OCI-LY7 (cell line): ENCODE results near the gene RAB44. TPM values are rescaled to one million over a fixed set of nuclear protein-coding genes. Genes with fewer than 3 reads are reported as not detected.
"Not testable (repeated sequence)": the region's sequence is repeated elsewhere in the genome, so short reads cannot be mapped to it uniquely, and the experiment has no call there.

Source experiments
- BruUV-seq: library from RNA; stranded (reverse); fragments of 400-500 nt; replicated peaks from 2 replicates; lab custom pipeline; 2021; lab: Mats Ljungman, UMichigan
- CTCF ChIA-PET: fragments of 300-600 bp; sonication (Branson Sonifier 250); formaldehyde crosslinking; loops from one replicate; lab custom pipeline; 2022; ENCODE audit warnings: antibody characterized with exemption; ENCODE audit not compliant: unreplicated experiment; lab: Charles Lee
- POLR2A ChIA-PET: fragments of 300-600 bp; sonication (Branson Sonifier 250); formaldehyde crosslinking; loops from one replicate; lab custom pipeline; 2022; ENCODE audit warnings: antibody characterized with exemption; lab: Charles Lee
- DNase-seq: peaks from one replicate; pipeline ENCODE4 v3.0.0-alpha.2; 2015; ENCODE audit warnings: low spot score
- H2AFZ ChIP-seq: fragments of 200-600 bp; sonication (generic), shearing (Covaris generic); 2 replicates; pipeline ENCODE4 v1.6.1; 2014; ENCODE audit warnings: mild to moderate bottlenecking, antibody characterized with exemption, low read length, moderate library complexity
- H3K27ac ChIP-seq: fragments of 200-600 bp; sonication (generic); 2 replicates; pipeline ENCODE4 v1.5.1; 2014; ENCODE audit warnings: mixed run types, low read depth, mild to moderate bottlenecking, moderate library complexity, low read length, inconsistent platforms; ENCODE audit not compliant: poor library complexity, severe bottlenecking
- H3K36me3 ChIP-seq: fragments of 200-600 bp; sonication (generic); 2 replicates; pipeline ENCODE4 v1.6.1; 2014; ENCODE audit warnings: mild to moderate bottlenecking, antibody characterized with exemption, low read length, moderate library complexity, mixed read lengths; ENCODE audit not compliant: insufficient read depth
- H3K4me1 ChIP-seq: fragments of 200-600 bp; sonication (generic); 2 replicates; pipeline ENCODE4 v1.5.1; 2014; ENCODE audit warnings: mild to moderate bottlenecking, low read length; ENCODE audit not compliant: insufficient read depth, poor library complexity, severe bottlenecking
- H3K4me2 ChIP-seq: fragments of 200-600 bp; sonication (generic); 2 replicates; pipeline ENCODE4 v1.6.1; 2014; ENCODE audit warnings: mild to moderate bottlenecking, low read length
- H3K4me3 ChIP-seq: fragments of 200-600 bp; sonication (generic); 2 replicates; pipeline ENCODE4 v1.5.1; 2014; ENCODE audit warnings: mild to moderate bottlenecking, low read depth, low read length; ENCODE audit not compliant: poor library complexity, severe bottlenecking
- H3K79me2 ChIP-seq: fragments of 200-600 bp; sonication (generic); 2 replicates; pipeline ENCODE4 v1.6.1; 2016; ENCODE audit warnings: low read depth, mild to moderate bottlenecking, low read length, moderate library complexity, mixed read lengths; ENCODE audit not compliant: insufficient read depth
- H3K9me2 ChIP-seq: fragments of 200-600 bp; sonication (generic); 2 replicates; pipeline ENCODE4 v1.6.1; 2016; ENCODE audit warnings: mild to moderate bottlenecking, low read length, mixed read lengths; ENCODE audit not compliant: insufficient read depth
- H3K9me3 ChIP-seq: fragments of 200-600 bp; sonication (generic); 2 replicates; pipeline ENCODE4 v1.6.1; 2014; ENCODE audit warnings: mild to moderate bottlenecking, mixed run types, low read length, mixed read lengths
- H4K20me1 ChIP-seq: fragments of 200-600 bp; sonication (generic); 2 replicates; pipeline ENCODE4 v1.6.1; 2014; ENCODE audit warnings: mild to moderate bottlenecking, antibody characterized with exemption, low read length, moderate library complexity, mixed read lengths; ENCODE audit not compliant: insufficient read depth
- EZH2phosphoT487 ChIP-seq: fragments of 200-600 bp; sonication (generic); IDR thresholded peaks from 2 replicates; pipeline ENCODE4 v1.6.1; 2018; ENCODE audit warnings: low read depth, borderline replicate concordance, mild to moderate bottlenecking, mixed run types, antibody characterized with exemption, low read length, moderate library complexity, mixed read lengths
- intact Hi-C: fragments of 100-400 bp; cut with micrococcal nuclease; formaldehyde crosslinking; loops from one replicate; pipeline ENCODE4 v1.10.0; 2022; ENCODE audit not compliant: unreplicated experiment
- total RNA-seq, 2 experiments: library from RNA; depleted of rRNA in 1 of 2; stranded (reverse); fragments of >200 nt in 1 of 2; shearing (Covaris generic) in 1 of 2; gene quantifications; 2 replicates each; pipeline ENCODE4 v1.2.3, GENCODE V29; 2014 to 2022
- TF ChIP-seq, protein P1 (sequence below): fragments of 200-600 bp; sonication (generic); conservative IDR thresholded peaks from 2 replicates; pipeline ENCODE4 v1.5.1; 2014; ENCODE audit warnings: mild to moderate bottlenecking, antibody characterized with exemption, low read length, moderate library complexity, mixed read lengths

Gene RAB44
- total RNA-seq, 2 experiments from 2014 or later: 0.09 TPM; not detected in 1

DNA sequence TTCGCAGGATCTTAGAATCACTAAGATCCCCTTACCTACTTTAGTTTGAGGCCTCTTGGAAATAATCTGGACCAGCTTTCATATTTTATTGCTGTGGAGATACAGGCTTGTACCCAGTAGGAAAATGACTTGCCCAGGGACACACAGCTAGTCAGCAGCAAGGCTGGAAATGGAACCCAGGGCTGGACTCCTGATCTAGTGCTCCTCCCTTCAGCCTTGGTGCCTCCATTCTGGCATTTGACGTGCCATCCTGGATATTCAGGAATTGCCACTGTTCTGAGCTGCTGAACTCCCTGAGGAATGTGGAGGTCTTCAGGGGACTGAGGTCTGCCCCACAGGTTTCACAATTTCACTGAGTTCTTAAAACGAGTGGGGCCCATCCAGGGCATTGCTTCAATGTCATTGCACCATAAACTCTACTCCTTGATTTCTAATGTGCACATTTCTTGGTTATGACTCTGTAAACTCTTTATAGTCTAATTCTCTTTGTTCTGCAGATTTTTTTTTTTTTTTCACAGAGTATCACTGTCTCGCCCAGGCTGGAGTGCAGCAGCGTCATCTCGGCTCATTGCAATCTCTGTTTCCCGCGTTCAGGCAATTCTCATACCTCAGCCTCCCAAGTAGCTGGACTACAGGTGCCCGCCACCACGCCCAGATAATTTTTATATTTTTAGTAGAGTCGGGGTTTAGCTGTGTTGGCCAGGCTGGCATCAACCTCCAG lies 45.8 kb upstream of the RAB44 start:
- DNase-seq: no peak
- Histone ChIP-seq H3K9me3 (no peaks in the 10 kb centered on the region), H2AFZ (no peak overlapping the region), H3K4me3 (no peak overlapping the region), H3K36me3 (no peaks in the 10 kb centered on the region), H3K79me2 (no peaks in the 10 kb centered on the region), H4K20me1 (no peaks in the 10 kb centered on the region), H3K27ac (no peak overlapping the region), H3K4me2 (peak overlapping the region; percentile 63), H3K9me2 (no peaks in the 10 kb centered on the region), H3K4me1 (peaks cover 51% of the 10 kb centered on the region)
- CTCF ChIA-PET: no interaction called here
- TF ChIP-seq, protein P1, sequence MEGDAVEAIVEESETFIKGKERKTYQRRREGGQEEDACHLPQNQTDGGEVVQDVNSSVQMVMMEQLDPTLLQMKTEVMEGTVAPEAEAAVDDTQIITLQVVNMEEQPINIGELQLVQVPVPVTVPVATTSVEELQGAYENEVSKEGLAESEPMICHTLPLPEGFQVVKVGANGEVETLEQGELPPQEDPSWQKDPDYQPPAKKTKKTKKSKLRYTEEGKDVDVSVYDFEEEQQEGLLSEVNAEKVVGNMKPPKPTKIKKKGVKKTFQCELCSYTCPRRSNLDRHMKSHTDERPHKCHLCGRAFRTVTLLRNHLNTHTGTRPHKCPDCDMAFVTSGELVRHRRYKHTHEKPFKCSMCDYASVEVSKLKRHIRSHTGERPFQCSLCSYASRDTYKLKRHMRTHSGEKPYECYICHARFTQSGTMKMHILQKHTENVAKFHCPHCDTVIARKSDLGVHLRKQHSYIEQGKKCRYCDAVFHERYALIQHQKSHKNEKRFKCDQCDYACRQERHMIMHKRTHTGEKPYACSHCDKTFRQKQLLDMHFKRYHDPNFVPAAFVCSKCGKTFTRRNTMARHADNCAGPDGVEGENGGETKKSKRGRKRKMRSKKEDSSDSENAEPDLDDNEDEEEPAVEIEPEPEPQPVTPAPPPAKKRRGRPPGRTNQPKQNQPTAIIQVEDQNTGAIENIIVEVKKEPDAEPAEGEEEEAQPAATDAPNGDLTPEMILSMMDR: no peak
- no peak for TF ChIP-seq EZH2phosphoT487
- intact Hi-C loops: no loop called here
- BruUV-seq: no TSS peak
- POLR2A ChIA-PET: interaction anchor here (1.0 to 6.7 kb wide), 5 partner anchors 8 to 31 kb away, joined by 3 to 55 read pairs (median 3); no protein-coding TSS in a partner anchor

DNA sequence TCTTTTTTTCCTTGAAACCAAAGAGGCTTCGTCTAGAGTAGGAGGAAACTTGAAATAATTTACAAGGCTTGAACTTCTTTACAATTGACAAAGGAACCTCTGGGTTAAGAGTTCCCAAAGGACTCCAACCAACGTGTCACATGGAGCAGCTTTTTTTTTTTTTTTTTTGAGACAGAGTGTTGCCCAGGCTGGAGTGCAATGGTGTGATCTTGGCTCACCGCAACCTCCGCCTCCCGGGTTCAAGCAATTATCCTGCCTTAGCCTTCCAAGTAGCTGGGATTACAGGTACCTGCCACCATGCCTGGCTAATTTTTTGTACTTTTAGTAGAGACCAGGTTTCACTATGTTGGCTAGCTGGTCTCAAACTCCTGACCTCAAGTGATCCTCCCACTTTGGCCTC lies 43.2 kb upstream of the RAB44 start:
- DNase-seq, BruUV-seq, intact Hi-C loops: not testable (repeated sequence)

DNA sequence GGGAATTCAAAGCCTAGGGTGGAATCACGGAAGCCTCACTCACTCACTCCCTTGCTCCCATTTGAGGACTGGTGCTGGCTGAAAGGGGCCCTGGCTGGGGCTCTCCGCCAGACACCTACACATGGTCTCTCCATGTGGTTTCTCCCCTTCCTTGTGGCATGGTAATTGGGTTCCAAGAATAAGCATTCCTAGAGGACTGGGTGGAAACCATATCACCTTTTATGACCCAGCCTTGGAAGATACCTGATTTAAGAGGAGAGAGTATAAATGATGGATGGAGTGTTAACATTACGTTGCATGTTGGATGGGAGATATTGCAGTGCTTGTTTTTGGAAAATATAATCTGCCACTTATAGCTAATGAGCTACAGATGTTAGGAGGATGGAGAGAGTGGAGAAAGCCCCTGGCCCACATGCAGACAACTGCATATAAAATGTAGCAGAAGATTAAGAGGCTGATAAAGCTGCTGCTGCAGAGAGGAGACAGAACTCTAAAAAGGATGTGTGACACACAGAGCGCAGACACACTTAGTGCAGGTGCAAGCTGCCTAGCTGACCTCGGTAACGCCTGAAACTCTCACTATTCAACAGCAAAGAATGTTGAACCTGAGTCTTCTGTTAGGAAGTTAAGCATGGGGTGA lies 42.4 kb upstream of the RAB44 start:
- peaks cover 68% of the 10 kb centered on the region for H3K4me1 ChIP-seq
- H3K9me3 ChIP-seq: no peaks in the 10 kb centered on the region
- intact Hi-C loops: no loop called here
- H3K27ac ChIP-seq: no peak overlapping the region
- TF ChIP-seq, protein P1: no peak
- TF ChIP-seq EZH2phosphoT487: no peak
- no peaks in the 10 kb centered on the region for H3K79me2 ChIP-seq
- no peak overlapping the region for H2AFZ ChIP-seq
- DNase-seq: peak; percentile 71
- no peaks in the 10 kb centered on the region for H4K20me1 ChIP-seq
- H3K36me3 ChIP-seq: no peaks in the 10 kb centered on the region
- no TSS peak for BruUV-seq
- H3K4me2 ChIP-seq: peak overlapping the region; percentile 23
- CTCF ChIA-PET: interaction anchor here (1.0 kb wide), 1 partner anchor 76 kb away, joined by 3 read pairs; no protein-coding TSS in a partner anchor
- POLR2A ChIA-PET: interaction anchor here (0.6 to 6.7 kb wide), 3 partner anchors 10 to 78 kb away, joined by 3 to 55 read pairs (median 6); no protein-coding TSS in a partner anchor
- H3K9me2 ChIP-seq: no peaks in the 10 kb centered on the region
- no peak overlapping the region for H3K4me3 ChIP-seq

More for the DNA sequence above, 43.2 kb upstream of the RAB44 start:
- not testable (repeated sequence) for H2AFZ ChIP-seq, H3K27ac ChIP-seq, H3K79me2 ChIP-seq, H4K20me1 ChIP-seq, H3K36me3 ChIP-seq, H3K9me2 ChIP-seq, H3K9me3 ChIP-seq, H3K4me3 ChIP-seq, H3K4me2 ChIP-seq
- POLR2A ChIA-PET: interaction anchor here (0.6 to 6.7 kb wide), 3 partner anchors 10 to 60 kb away, joined by 3 to 55 read pairs (median 4); partner anchors contain the start of gene SRSF3
- CTCF ChIA-PET: interaction anchor here (1.0 kb wide), 1 partner anchor 77 kb away, joined by 3 read pairs; no protein-coding TSS in a partner anchor
- H3K4me1 ChIP-seq: peaks cover 70% of the 10 kb centered on the region
